GM12873 (cell line): ENCODE results near the gene LYL1.

Experiments
- CTCF ChIP-seq: IDR thresholded peaks from 2 replicates; pipeline ENCODE4 v1.5.1; 2012; ENCODE audit warnings: low read depth, mild to moderate bottlenecking, moderate library complexity, low read length, control low read depth; ENCODE audit not compliant: insufficient read depth; ENCODE audit errors: missing control alignments

Gene LYL1

DNA sequence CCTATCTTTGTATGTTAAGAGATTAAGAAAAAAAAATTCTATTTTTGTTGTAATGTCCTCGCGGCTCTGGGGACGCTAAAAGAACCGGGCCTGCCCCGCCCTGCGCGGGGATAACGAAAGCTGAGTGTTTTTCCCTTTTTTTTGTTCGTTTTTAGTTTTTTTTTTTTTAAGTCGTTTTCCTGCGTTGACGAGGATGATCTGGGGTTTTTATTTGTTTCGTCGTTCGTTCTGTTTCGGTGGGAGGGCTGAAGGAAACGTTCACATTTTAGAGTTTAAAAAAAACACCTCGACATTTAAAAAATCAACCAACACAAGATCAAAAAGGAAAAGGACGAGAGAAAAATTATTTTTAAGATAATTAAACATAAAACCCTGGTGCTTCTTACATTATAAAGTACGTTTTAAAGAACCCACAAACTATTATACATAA lies 5.6 kb downstream of the LYL1 start:
- TF ChIP-seq CTCF: no peak

GRCh38 chr19:13095934-13096927 lies 6.4 kb downstream of the LYL1 start:
- peak; percentile 36 for TF ChIP-seq CTCF

- no peak for TF ChIP-seq CTCF
Measured at GRCh38 chr19:13095393-13095784, 7.3 kb downstream of the LYL1 start.

DNA sequence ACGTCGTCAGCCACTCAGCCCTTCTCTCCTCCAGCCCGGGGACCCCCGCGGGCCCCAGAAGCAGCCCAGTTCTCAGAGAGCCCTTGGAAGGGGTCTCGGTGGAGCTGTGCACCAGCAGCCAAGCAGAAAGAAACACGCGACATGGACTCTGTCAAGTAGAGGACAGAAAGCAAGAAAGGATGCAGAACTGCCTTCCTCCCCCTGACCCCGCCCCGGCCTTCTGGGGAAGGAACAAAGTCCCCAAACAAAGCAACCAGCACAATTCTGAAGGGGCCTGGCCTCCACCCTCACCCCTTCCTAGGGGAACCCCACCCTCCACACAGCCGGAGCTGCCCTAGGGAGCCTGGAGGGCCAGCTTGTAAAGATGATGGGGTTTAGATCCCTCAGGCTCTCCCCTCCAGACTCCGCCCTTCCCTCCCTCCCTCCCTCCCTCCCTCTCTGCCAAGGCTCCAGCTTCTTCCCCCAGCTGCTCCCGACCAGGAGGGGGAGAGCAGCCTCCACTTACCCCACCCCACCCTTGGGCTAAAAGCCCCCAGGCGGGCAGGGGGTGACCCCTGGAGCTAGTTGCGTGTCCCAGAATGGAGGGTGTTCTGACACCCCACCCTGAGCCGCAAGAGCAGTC lies 7.8 kb downstream of the LYL1 start:
- TF ChIP-seq CTCF: no peak

- TF ChIP-seq CTCF: no peak
Measured at GRCh38 chr19:13094106-13094504, 8.6 kb downstream of the LYL1 start.

- peak; percentile 97 for TF ChIP-seq CTCF
Measured at GRCh38 chr19:13093407-13094105, 9.1 kb downstream of the LYL1 start.
